ENCODE data around the gene HEY2. TPM values are rescaled to one million over a fixed set of nuclear protein-coding genes. Genes with fewer than 3 reads are reported as not detected.

The HEY2 gene
- total and polyA plus RNA-seq, 2 of the 8 experiments (the other 6 are each of a cell fraction or from before 2014, with no cell fraction given): 9.1 to 16.2 TPM

DNA sequence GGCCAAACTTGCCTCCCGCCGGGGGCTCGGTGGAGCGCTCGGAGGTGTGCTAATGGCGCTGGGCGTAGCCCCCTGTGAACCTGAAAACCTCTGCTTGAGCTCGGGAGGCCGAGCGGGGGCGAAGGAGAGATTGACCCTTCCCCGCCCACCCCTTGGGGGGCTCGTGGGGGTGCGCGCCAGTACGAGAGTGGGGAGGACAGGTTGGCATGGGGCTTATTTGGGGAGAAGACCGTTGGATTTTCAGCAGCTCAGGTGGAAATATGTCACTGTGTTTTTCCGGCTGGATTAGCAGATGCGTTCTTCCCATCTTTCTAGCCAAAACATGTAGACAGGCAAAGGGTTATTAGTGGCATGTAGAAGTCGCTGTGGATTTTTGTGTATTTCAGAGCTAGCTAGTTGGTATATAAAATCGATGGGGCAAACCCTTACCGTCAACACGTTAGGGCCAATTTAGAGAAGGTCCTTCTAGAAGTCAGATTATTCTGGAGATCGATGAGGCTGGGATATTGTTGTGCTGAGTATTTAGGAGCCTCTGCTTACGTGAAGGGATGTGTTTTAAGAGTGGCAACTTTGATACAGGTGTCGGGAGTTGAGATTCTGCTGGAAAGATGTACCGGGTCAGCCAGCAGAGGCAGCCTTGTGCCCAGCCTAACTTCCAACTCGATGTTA is 41.9 kb downstream of the HEY2 start:
- H3K36me3 ChIP-seq (ENCODE audit: control insufficient read depth in 2 of 4, insufficient read depth in 4 of 4, low read length in 3 of 4): no peaks in the 10 kb centered on the region
- FAIRE-seq: peak; percentile 55
- peak overlapping the region; percentile 58; the same call in 1 of the 2 replicates for H4K8ac ChIP-seq (ENCODE audit: extremely low read depth, insufficient read depth, low read length)
- H3K23me2 ChIP-seq (ENCODE audit: low read depth, low read length): peaks cover 11% of the 10 kb centered on the region
- H3K4ac ChIP-seq (replicated peaks; ENCODE audit: insufficient read length, low read depth, low read length): no peak overlapping the region
- no peak overlapping the region for H3K14ac ChIP-seq (ENCODE audit: insufficient read length)
- 0 out of 4 replicates have a peak, but pooled peaks cover 0 to 5% of the 10 kb centered on the region in 2 experiments for H3K79me2 ChIP-seq (ENCODE audit: control insufficient read depth in 1 of 2, insufficient read depth in 2 of 2, low read length in 2 of 2)
- no peak overlapping the region for H3K27ac ChIP-seq (ENCODE audit: low read depth, low read length)
- H3K27me3 ChIP-seq (replicated peaks in 1 of 4; ENCODE audit: control insufficient read depth in 3 of 4, extremely low read depth in 1 of 4, insufficient read depth in 3 of 4, low read length in 3 of 4): no peaks in the 10 kb centered on the region; a peak in 1 of 7 replicates
- peak overlapping the region; percentile 75 to 89 for H3K4me2 ChIP-seq (ENCODE audit: insufficient read depth in 1 of 2, low read depth in 2 of 2, low read length in 2 of 2)
- no peak overlapping the region for H2AK5ac ChIP-seq (ENCODE audit: low read depth, low read length)
- peak overlapping the region; percentile 28; the same call in 1 of the 2 replicates for H2AFZ ChIP-seq (ENCODE audit: low read length)
- no peaks in the 10 kb centered on the region for H4K20me1 ChIP-seq (replicated peaks in 1 of 2; ENCODE audit: control insufficient read depth in 1 of 2, insufficient read depth in 2 of 2, low read length in 2 of 2)
- 1% methylated on average over 28 of the region's 28 CpGs; no CpG with 5 or more reads in 1 of the 2 experiments for WGBS, 2 experiments (ENCODE audit: extremely low coverage in 1 of 2, insufficient coverage in 1 of 2, insufficient read length in 1 of 2, insufficient replicate concordance in 2 of 2, low coverage in 1 of 2, low lambda C conversion rate in 2 of 2, missing lambda C conversion rate in 1 of 2)
- POLR2A ChIA-PET (ENCODE audit: partially characterized antibody): interaction anchor here (0.8 to 3.2 kb wide), 12 partner anchors 8 to 638 kb away, joined by 3 to 66 read pairs (median 5); partner anchors contain the start of genes HDDC2, TPD52L1 and TRMT11
- no peak overlapping the region for H3K18ac ChIP-seq (ENCODE audit: extremely low read depth, low read length)
- H3K56ac ChIP-seq (replicated peaks; ENCODE audit: insufficient read length, low read depth, low read length): no peak overlapping the region
- H2BK12ac ChIP-seq (ENCODE audit: low read depth, low read length): no peak overlapping the region
- no peaks in the 10 kb centered on the region for H3K9me3 ChIP-seq (ENCODE audit: insufficient read depth in 2 of 2, low read depth in 1 of 2, low read length in 1 of 2)
- H3K9ac ChIP-seq (replicated peaks in 1 of 4; ENCODE audit: extremely low read depth in 1 of 4, low read depth in 3 of 4, low read length in 3 of 4): peak overlapping the region in 3 of 4 experiments; percentile 51 to 73 (median 52); a peak in 2 of 7 replicates
- H2BK120ac ChIP-seq (replicated peaks; ENCODE audit: low read depth, low read length): no peak overlapping the region
- DNase-seq (ENCODE audit: low read depth in 1 of 2, low spot score in 2 of 2): no peak
- no peak overlapping the region for H2BK5ac ChIP-seq (ENCODE audit: low read depth, low read length)
- H3K23ac ChIP-seq (ENCODE audit: insufficient read length): no peak overlapping the region
- H3K4me1 ChIP-seq (replicated peaks in 1 of 4; ENCODE audit: control insufficient read depth in 3 of 4, insufficient read depth in 4 of 4, low read length in 3 of 4): peaks cover 2 to 10% (median 4%) of the 10 kb centered on the region in 4 experiments; a peak in 4 of 7 replicates
- H3K4me3 ChIP-seq (ENCODE audit: extremely low read depth in 1 of 4, insufficient read depth in 2 of 4, low read depth in 3 of 4, low read length in 4 of 4): peak overlapping the region; percentile 66 to 84 (median 74)
- no peak overlapping the region for H2BK20ac ChIP-seq (ENCODE audit: low read length)
- H2BK15ac ChIP-seq (ENCODE audit: low read length): no peak overlapping the region
- CTCF ChIA-PET (ENCODE audit: partially characterized antibody): interaction anchor here (0.6 to 6.2 kb wide), 25 partner anchors 10 to 920 kb away, joined by 3 to 77 read pairs (median 5); partner anchors contain the start of gene HINT3
- no peak overlapping the region for H4K91ac ChIP-seq (replicated peaks; ENCODE audit: insufficient read length, low read length)
- no peak overlapping the region for H4K5ac ChIP-seq (ENCODE audit: insufficient read length, low read depth, low read length)
- H3K79me1 ChIP-seq (ENCODE audit: low read depth, low read length): no peaks in the 10 kb centered on the region
- TF ChIP-seq, protein P1, sequence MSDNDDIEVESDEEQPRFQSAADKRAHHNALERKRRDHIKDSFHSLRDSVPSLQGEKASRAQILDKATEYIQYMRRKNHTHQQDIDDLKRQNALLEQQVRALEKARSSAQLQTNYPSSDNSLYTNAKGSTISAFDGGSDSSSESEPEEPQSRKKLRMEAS (IDR thresholded peaks at IDR 0.05): no peak
- TF ChIP-seq TCF12 (IDR thresholded peaks at IDR 0.05; ENCODE audit: low read depth, low read length) (no peak), TAF7 (optimal IDR thresholded peaks at IDR 0.05; ENCODE audit: borderline replicate concordance, low read depth, low read length) (no peak), ZNF274 (IDR thresholded peaks at IDR 0.05; ENCODE audit: borderline replicate concordance, extremely low read depth, low read length) (no peak), RNF2 (IDR thresholded peaks at IDR 0.05; ENCODE audit: borderline replicate concordance, low read depth, low read length, missing control alignments, poor library complexity, severe bottlenecking) (no peak), SIRT6 (IDR thresholded peaks at IDR 0.05; ENCODE audit: low read length) (no peak), KDM4A (IDR thresholded peaks at IDR 0.05; ENCODE audit: low read depth, low read length, severe bottlenecking) (peak; percentile 20), SIN3A (conservative IDR thresholded peaks at IDR 0.05 in 1 of 2, IDR thresholded peaks at IDR 0.05 in 1 of 2; ENCODE audit: low read depth in 1 of 2, low read length in 2 of 2) (no peak; a peak in 1 of 4 replicates)
- TF ChIP-seq, protein P2, sequence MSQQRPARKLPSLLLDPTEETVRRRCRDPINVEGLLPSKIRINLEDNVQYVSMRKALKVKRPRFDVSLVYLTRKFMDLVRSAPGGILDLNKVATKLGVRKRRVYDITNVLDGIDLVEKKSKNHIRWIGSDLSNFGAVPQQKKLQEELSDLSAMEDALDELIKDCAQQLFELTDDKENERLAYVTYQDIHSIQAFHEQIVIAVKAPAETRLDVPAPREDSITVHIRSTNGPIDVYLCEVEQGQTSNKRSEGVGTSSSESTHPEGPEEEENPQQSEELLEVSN (IDR thresholded peaks at IDR 0.05): no peak

All from H1 (cell line).